NCI-H1930 (cell line): Measurements from ENCODE around the gene DEDD.

ENCODE experiments used
- DNase-seq, 2 experiments: peaks; one replicate each; lab custom pipeline; 2025; lab: John Stamatoyannopoulos, UW

DEDD gene

DNA sequence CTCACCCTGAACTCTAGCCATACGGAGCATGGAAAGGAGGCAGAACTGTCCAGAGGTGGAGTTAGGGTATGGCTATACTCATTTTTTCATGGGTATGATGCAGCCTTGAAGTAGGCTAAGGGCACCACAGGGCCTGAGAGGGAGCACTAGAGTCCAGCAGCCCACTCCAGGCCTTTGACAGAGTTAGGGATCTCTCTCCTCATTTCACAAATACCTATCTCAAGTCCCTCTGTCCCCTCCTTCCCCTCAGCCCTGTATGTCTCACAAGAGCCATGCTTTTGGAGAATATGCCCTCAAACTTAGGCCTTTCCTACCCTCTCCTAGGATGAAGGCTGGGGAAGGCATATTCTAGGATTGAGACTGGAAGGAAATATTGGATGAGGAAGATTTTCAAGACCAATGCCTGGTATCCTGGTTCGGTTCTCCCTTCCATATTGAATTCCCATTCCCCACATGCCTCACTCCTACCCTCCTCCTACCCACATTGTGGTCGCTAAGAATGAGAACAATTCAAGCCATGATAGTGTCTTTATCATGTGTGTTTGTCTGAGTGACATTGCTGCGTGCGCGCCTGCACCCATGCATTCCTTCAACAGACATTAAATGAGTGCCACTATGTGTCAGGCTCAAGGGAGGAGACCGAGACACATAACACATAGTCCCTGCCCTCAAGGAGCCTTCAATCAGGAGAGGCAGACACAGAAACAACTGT, 40.5 kb downstream of the DEDD start:
- DNase-seq, result no peak

DNA sequence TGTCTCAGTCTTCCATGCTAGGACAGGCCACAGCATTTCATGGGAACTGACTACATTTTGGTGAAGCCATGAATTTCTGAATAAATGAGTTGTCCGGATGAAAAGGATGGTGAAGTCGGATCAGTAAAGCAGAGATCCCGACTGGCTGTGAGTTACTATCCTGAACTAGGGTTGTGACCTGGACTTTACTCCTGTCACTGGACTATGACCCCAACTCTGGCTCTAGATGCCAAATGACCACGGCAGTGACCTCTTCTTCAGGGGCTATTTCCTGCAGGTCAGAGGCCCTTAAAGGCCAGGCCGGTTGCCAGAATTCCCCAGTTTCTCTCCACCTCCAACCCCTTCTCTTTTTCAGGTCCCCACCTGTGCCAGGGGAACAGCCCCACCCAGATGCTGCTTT, 41.4 kb downstream of the DEDD start:
- no peak for DNase-seq

DNA sequence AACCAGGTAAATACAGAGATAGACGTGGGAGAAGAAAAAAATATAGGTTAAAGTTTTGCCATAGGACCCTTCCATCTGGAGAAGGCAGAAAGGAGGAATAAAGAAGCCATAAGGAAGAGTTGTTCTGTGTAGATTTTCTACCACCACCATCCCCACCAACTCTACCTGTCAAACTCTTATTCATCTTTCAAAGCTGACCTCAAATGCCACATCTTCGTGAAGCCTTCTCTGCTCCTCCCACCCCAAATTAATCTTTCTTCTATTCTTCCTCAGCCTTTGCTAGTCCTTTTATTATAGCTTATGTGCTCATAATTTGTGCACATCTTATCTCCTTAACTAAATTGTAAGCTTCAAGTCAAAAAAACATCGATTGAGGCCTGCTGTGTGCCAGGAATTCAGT, 41.9 kb downstream of the DEDD start:
- no peak for DNase-seq

DNA sequence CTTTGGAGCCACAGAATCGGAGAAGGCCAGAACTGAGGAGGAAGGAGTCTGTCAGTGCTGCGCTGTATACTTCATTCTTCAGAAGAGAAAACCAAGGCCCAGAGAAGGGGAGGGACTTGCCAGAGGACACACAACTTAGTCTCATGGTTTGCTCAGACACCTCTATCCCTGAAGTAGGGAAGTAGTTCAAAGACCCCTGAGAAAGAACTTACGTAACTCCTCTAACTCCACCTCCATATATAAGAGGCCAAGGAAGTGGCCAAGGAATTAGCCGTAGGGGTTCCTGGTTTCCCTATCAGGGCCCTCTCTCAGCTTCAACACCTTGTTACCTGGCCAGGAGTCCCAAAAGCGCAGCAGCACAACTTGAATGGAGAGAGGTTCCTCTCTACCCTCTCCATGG, 42.5 kb downstream of the DEDD start:
- DNase-seq, result no peak

DNA sequence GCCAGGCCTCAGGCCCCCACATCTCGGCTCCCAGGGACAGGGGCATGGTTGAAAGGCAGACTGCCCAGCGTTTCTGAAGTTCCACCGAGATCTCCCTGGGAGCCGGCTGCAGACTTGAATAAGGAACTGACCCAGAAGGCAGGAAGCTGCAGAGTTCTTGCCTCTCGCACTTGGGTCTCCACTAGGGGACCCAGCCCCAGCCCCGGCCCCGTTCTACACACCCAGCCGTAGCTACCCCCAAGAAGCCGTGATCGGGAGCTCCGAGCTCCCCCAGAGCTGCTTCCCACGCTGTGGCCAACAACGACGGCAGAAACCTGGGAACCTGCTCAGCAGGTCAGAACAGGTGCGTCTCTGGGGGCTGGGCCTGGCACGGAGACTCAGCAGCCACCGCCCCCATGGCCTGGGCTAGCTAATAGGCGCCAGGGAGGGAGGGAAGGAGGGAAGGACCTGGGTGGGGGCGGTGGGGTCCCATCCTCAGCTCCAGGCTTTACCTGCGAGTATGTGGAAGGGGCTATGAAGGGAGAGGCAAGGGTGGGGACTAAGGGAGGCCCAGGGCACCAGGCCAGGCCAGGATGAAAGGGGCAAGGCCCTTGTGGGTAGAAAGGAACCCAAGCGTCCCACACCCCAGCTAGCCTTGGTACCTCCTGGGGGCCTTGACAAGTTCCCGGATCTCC, 43.1 kb downstream of the DEDD start, which contains the start of gene NECTIN4:
Gene NECTIN4, minus strand, starts transcription at position 308 of the 674 bp plus-strand sequence. Its CDS starts 262 bp downstream, at position 46.
- DNase-seq, result no peak

DNA sequence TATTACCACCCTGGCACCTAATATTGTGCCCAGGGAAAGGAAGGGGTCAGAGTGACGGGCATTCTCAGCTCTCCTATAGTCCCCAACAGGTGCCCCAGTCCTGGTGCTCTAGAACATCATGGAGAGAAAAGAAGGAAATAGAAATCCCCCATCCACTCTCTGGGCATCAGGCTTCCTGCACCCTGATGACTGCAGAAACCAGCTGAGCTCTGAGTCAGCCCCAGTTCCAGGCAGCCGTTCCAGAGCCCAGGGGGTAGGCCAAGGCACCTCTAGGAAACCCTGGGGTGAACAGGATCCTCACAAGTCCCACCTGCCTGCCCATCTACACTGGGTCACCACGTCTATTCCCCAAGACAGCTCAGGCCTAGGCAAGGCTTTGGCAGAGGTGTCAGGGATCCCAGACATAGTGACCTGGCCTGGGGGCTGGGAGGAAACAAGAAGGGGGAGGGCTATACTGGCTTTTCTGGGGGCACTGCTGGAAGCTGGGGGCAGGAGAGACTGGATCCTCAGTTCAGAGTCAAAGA, 43.8 kb downstream of the DEDD start:
- DNase-seq, result no peak

DNA sequence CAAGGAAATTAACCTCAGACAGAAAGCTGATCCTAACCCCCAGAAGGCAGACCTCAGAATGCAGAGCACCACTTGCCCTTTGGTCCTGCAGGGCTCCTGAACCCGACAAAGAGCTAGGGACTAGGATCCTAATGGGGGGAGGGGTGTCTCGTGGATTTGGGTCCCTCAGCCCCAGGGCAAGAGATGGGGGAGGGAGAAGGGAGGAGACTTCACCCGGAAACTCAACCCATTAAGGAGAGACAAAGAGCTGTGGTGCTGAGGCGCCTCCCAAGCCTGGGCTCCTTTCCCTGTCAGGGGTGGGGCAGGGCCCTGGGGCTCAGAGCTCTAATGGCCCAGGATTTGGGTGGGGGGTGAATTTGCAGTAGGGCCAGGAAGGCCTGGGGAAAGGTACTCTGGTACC, 46.0 kb downstream of the DEDD start:
- no peak for DNase-seq

DNA sequence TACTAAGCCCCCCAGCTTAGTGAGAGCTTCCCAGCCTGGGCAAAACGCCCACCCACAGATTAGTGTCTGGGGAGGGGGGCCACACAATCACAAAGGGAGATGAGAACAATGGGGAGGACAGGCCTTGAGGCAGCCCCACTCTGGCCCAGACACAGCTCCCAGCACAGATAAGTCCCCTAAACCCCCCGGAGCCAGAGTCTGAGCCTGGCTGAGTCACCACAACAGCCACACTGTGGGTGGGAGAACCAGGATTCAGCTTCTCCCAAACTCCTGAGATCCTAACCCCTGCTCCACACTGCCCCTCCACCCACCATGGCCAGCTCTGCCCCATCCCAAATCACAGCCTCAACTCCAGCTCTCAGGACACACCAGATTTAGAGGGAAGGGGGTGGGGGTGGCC, 47.3 kb downstream of the DEDD start:
- DNase-seq, result no peak

DNA sequence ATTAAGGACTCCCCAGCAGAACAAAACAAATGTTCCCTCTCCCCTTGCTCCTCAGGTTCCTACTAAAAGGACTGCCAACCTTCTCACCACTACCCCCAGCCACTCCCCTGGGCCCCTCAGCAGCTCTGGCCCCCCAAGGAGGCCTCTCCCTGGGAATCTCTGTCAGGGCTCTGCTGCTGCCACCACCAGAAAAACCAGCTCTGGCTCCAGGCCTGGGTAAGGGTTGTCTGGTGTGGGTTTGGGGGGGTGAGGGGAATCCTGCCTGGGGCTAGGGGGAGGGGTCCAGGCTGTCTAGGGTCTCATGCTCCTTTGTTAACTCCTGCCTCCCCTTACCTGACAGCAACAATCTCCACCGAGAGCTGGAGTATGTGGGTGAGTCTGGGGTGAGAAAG, 47.9 kb downstream of the DEDD start:
- no peak for DNase-seq

DNA sequence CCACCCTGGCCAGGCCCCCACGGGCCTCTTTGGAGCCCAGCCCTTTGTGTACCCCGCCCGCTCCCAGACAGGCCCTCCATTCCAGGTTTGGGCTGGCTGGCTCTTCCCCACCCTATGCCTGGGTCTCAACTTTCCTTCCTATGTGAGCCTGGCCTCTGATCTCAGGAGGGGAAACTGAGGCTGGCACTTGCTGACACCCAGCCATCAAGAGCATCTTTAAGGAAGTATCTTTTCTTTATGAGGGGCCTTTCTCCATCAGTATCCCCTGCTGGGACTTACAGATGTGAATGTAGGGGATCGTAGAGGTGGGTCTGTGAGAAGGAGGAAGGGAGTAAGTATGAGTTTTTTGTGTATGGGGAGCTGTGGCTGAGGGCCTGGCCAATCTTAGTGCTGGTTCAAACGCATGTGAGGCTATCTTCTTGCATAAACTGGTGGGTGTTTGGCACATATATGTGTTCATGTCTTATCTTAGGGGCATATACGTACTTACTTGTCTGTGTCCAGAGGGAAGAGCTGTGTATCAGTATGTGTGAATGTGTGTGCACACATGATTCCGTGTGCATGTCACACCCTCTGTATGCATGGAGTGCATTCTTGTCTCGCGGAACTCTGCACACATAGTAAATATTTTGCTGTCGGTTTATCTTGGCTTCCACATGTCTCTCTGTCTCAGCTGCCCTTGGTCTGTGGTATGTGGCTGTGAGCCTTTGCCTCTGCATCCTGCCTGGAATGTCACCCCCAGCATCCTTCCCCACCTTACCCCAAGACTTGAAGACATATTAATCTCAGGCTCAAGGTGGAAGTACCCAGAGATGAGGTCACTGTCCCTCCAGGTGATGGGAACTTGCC, 48.5 kb downstream of the DEDD start:
- no peak for DNase-seq

DNA sequence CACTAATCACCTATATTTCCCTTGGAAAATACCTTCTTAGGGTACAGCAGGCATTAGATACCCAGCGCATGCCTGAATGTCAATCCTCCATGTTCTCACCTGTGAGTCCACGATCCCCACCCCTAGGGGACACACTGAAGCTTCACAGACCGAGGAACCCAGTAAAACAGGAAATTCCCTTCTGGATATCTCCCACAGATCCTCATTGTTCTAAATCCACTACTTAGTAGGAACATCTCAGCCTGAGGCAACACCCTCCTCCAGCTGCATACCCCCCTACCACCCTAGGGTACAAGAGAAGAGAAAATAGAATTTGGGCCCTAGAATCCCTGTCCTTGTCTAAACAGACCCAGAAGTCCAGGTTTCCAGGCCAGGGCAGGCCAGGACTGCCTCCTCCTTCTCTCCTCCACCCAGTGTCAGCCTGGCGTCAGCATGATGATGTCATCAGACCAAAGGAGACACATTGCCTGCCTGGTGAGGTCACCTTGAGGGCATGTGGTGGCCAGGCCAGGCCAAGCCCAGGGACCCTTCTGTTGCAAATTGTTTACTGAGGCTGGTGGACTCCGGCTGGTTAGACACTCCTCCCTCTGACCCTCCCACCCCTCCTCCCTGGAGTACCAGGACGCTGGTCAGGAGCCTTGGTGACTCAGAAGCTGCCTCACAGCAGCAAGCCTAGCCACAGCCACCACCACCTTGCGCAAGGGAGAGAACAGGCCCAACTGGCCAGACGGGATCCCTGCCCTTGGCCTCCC, 49.3 kb downstream of the DEDD start:
- DNase-seq, result no peak

DNA sequence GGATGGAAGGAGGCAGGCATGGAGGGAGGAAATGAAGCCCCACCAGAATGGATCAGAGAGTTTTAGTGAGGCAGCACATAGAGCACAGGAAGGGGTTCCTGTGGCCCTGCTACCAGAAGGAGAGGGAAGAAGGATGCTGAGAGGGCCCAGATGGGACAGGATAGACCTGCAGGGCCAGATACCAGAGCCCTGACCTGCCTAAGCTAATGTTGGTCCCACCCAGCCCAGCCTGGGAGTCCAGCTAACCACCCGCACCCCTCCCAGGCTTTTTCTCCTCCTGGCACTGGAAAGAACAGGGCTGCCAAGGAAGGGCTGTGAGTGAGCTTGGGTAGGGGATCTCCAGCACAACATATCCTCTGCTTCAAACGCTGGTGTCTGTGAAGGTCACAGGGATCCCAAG, 50.0 kb downstream of the DEDD start:
- no peak for DNase-seq

DNA sequence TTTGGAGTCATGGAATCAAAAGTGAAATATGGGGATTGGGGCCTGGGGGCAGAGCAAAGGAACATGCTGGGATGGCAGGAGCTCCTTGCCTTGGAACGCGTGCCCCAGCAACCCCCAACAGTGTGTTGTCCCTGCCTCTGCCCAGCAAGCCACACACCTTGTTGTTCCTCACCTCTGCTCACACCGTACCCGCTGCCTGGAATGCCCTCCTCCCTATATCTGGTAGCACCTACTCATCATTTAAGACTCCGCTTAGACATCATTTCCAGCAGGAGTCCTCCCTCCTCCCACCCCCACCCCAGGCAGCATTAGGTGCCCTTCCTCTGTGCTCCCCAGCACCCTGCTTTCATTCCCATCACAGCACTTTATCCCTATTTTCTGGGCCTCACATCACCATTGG, 50.9 kb downstream of the DEDD start:
- DNase-seq, result no peak

DNA sequence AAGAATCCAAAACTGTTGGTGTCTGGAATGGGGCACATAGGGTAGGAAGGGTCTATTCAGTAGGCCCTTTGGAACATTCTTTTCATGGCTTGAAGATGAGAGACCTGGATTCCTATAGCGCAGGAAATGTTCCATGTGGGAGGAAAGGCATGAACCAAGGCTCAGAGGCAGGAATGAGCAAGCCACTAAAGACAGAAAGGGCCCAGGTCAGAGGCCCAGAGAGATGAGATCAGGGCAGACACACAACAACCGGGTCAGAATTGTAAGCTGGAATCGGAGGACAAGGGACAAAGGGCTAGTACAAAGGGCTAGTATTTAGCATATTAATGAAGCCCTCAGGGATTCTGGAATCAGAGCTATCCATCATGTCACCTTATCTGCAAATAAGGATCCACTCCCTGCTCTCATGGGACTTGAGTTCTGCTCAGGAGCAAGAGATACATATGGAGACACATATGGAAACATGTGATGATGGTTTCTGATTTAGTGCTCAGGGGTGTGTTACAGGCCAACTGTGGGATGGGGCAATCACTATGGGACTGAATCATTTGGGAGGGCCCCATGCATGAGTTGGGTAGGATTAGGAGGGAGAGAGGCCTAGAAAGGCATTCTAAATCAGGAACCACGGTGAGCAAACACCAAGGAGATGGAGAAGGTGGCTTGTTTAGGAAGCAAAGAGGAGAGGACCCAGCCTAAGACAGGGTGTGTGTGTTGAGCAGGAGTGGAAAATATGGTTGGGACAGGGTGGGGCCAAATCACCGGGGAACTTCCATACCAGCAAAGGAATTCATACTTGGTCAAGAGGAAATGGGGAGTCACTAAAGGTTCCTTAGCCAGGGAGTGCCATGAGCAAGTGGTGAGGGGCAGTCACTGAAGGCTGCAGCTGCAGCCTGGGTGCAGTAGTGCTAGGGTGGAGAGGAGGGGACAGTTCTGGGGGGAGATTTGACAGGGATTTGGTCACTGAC, 51.7 kb downstream of the DEDD start:
- no peak for DNase-seq

DNA sequence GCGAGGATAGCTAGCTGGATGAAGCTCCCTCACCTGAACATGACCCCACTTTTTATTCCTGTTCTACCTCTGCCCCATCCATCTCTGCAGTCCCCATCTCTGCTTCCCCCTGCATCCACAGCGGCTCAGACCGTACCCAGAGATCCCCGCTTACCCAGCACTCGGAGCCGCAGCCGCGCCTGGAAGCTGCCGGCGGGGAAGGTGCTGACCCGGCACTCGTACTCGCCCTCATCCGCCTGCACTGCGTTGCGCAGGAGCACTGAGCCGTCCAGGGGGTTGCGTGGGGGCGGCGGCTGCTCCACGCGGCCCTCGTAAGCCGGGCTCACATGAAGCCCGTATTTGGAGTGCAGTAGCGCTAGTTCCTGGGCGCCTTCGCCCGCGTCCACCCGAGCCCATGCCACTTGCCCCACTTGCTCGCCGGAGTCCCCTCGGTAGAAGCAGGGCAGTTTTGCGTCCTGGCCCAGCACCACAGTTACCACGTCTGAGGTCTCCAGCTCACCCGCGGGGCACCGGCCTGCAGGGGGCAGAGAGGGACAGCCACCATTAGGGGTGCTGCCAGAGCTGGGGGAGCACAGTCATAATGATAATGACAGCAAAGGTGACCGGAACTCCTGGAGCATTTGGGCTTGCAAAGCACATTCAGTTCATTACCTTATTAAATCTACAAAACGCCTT, 52.9 kb downstream of the DEDD start:
- no peak for DNase-seq

DNA sequence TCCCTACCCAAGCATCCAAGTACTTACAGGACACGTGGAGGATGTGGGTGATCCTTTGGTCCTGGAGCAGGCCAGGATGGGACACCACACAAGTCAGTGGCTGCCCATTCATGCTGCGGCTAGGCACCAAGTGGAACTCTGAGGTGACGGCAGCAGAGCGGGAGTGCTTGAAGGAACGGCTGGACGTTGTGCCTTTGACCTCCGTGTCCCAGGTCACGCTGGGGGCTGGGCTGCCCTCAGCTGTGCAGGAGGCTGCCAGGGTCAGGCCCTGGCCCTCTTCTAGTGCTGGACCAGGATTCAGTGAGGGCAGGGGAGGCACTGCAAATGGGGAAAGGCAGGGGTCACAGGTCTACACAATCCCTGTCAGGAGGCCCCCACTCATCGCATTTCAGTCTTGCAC, 55.0 kb downstream of the DEDD start:
- DNase-seq, result no peak

DNA sequence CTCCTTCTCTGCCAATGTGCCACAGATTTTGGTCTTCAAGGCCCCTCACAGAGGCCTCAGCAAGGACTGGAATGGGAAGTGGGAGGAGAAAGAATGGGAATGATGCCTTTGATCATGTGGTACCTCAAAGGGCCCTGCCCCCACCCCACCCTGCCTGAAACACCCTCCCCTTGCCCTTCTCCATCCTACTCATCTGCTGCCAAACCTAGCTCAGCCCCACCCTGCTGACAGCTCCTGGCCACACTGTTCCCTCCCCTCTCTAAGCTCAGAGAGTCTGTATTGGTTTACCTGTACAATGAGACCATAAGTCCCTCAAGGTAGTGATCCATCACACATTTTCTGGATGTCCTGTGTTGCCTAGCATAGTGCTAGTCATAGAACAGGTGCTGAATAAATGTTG, 56.1 kb downstream of the DEDD start:
- no peak for DNase-seq

DNA sequence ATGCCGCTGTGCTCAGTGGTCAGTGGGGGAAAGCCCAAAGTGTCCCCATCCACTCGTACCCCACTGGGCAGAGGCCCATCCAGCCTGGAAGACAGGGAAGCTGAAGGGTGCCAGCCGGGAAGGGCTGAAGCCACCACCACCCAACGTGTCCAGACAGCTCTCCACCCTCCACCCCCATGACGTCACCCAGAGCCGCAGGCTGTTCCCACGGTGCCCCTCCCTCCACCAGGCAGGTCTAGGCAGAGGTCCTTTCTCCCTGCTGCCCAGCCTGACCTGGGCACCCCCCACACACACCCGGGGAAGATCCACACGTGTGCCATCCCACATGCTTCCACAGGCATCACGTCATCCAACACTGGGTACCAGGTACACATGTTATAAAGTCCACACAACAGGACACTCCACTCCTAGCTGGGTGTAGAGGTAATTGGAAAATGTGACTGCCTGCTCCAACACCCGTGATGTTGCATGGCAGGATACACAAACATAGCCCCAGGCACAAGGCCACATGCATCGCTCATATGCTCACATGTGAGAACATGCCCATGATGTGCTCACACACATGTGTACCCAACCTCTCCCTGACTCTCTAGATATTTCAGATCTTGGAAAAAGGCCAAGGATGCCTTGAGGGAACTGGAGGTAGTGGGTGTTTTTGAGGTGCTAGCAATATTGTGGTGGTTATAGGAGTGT, 57.6 kb downstream of the DEDD start:
- no peak for DNase-seq

DNA sequence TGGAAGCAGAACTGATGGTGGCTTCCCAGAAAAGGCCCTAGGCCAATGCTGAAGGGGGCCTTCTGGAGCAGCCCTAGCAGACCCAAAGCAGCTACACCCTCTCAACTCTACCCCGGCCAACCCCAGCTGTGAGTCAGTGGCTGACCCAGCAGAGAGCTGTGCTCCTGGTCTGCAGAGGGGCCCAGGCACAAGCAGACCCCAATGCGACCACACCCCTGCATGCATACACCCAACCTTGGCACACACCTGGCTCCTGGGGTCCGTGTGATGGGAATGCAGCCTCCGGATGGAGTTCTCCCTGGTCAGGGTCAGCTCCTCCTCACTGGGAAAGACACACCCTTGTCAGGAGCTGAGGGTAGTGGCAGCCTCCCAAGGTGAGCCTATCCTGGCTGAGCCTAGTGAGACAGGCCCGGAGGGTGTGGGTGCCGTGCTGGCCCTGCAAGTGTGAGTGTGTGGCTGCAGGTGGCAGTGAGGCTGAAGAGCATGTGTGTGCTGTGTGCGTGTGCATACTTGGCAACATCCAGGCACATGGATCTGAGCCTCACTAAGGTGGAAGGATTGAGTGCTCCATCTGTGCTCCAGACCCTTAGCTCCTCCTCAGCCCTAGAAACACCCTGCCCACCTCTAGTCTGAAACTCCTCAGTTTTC, 58.9 kb downstream of the DEDD start:
- DNase-seq, result no peak
